DOHH2 (cell line): Measurements from ENCODE around the gene GPC5.

Source experiments
- H3F3A ChIP-seq: fragments of 200-600 bp; sonication (generic), shearing (Covaris generic); 2 replicates; pipeline ENCODE4 v1.6.0; 2016; ENCODE audit warnings: antibody characterized with exemption, mild to moderate bottlenecking; ENCODE audit not compliant: control insufficient read depth, insufficient read depth
- H3K27ac ChIP-seq: fragments of 200-600 bp; sonication (generic); 2 replicates; pipeline ENCODE4 v1.5.1; 2014; ENCODE audit warnings: low read depth, mild to moderate bottlenecking, low read length, moderate library complexity
- H3K27me3 ChIP-seq: fragments of 200-600 bp; sonication (generic); 2 replicates; pipeline ENCODE4 v1.6.1; 2014; ENCODE audit warnings: mild to moderate bottlenecking, low read length, mixed read lengths; ENCODE audit not compliant: control insufficient read depth
- H3K36me3 ChIP-seq: fragments of 200-600 bp; sonication (generic); 2 replicates; pipeline ENCODE4 v1.6.1; 2014; ENCODE audit warnings: mild to moderate bottlenecking, low read length, moderate library complexity, mixed read lengths; ENCODE audit not compliant: control insufficient read depth
- H3K4me1 ChIP-seq: fragments of 200-600 bp; sonication (generic); 2 replicates; pipeline ENCODE4 v1.6.1; 2014; ENCODE audit warnings: mild to moderate bottlenecking, low read length, mixed read lengths; ENCODE audit not compliant: control insufficient read depth
- H3K4me2 ChIP-seq: fragments of 200-600 bp; sonication (generic); 2 replicates; pipeline ENCODE4 v1.6.0; 2014; ENCODE audit warnings: mild to moderate bottlenecking, low read length, moderate library complexity
- H3K4me3 ChIP-seq: fragments of 200-600 bp; sonication (generic); 2 replicates; pipeline ENCODE4 v1.5.1; 2014; ENCODE audit warnings: mild to moderate bottlenecking, low read length, mixed read lengths
- H3K79me2 ChIP-seq: fragments of 200-600 bp; sonication (generic); 2 replicates; pipeline ENCODE4 v1.6.1; 2014; ENCODE audit warnings: mild to moderate bottlenecking, low read length, mixed read lengths; ENCODE audit not compliant: control insufficient read depth
- H3K9me2 ChIP-seq: fragments of 200-600 bp; sonication (generic); replicated peaks from 2 replicates; pipeline ENCODE4 v1.6.1; 2014; ENCODE audit warnings: mild to moderate bottlenecking, low read length, mixed read lengths; ENCODE audit not compliant: control insufficient read depth
- H3K9me3 ChIP-seq: fragments of 200-600 bp; sonication (generic); 2 replicates; pipeline ENCODE4 v1.6.1; 2014; ENCODE audit warnings: antibody characterized with exemption, low read length, mixed read lengths; ENCODE audit not compliant: control insufficient read depth, insufficient read depth
- H4K20me1 ChIP-seq: fragments of 200-600 bp; sonication (generic); 2 replicates; pipeline ENCODE4 v1.6.0; 2014; ENCODE audit warnings: low read depth, mild to moderate bottlenecking, antibody characterized with exemption, low read length, moderate library complexity; ENCODE audit not compliant: control insufficient read depth, insufficient read depth
- EZH2phosphoT487 ChIP-seq: fragments of 200-600 bp; sonication (generic); IDR thresholded peaks from 2 replicates; pipeline ENCODE4 v1.6.1; 2017; ENCODE audit warnings: borderline replicate concordance, mild to moderate bottlenecking, antibody characterized with exemption, low read length, moderate library complexity, mixed read lengths
- TF ChIP-seq, protein P1 (sequence below): fragments of 200-600 bp; sonication (generic); IDR thresholded peaks from one replicate; pipeline ENCODE4 v1.5.1; 2014; ENCODE audit warnings: antibody characterized with exemption, mild to moderate bottlenecking, low read depth, low read length; ENCODE audit not compliant: poor library complexity, severe bottlenecking

The GPC5 gene

DNA sequence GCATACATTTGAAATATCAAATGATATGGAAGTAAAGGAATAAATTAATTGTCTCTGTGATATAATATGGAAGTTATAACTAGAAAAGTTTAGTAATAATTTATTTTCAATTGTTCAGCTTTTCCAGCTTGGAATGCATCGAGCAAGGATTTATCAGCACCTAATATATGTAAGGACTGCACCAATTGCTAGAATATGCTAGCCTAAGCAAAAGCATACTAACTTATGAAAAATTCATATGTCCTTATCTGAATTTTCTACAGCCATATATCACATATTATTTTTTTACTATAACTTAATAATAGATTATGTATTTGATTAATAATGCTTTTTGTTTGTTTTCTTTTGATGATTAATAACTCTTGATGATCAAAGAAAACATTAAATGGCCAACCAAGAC is 979.0 kb downstream of the GPC5 start:
- Histone ChIP-seq H3F3A (no peaks in the 10 kb centered on the region), H3K79me2 (no peaks in the 10 kb centered on the region), H3K4me2 (no peak overlapping the region), H3K4me1 (no peaks in the 10 kb centered on the region), H3K9me3 (no peaks in the 10 kb centered on the region; the same call in 1 of the 2 replicates), H3K27me3 (no peaks in the 10 kb centered on the region), H4K20me1 (no peaks in the 10 kb centered on the region), H3K4me3 (no peak overlapping the region), H3K9me2 (no peaks in the 10 kb centered on the region), H3K36me3 (no peaks in the 10 kb centered on the region), H3K27ac (no peak overlapping the region)
- TF ChIP-seq, protein P1, sequence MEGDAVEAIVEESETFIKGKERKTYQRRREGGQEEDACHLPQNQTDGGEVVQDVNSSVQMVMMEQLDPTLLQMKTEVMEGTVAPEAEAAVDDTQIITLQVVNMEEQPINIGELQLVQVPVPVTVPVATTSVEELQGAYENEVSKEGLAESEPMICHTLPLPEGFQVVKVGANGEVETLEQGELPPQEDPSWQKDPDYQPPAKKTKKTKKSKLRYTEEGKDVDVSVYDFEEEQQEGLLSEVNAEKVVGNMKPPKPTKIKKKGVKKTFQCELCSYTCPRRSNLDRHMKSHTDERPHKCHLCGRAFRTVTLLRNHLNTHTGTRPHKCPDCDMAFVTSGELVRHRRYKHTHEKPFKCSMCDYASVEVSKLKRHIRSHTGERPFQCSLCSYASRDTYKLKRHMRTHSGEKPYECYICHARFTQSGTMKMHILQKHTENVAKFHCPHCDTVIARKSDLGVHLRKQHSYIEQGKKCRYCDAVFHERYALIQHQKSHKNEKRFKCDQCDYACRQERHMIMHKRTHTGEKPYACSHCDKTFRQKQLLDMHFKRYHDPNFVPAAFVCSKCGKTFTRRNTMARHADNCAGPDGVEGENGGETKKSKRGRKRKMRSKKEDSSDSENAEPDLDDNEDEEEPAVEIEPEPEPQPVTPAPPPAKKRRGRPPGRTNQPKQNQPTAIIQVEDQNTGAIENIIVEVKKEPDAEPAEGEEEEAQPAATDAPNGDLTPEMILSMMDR, result no peak
- TF ChIP-seq EZH2phosphoT487, result no peak

DNA sequence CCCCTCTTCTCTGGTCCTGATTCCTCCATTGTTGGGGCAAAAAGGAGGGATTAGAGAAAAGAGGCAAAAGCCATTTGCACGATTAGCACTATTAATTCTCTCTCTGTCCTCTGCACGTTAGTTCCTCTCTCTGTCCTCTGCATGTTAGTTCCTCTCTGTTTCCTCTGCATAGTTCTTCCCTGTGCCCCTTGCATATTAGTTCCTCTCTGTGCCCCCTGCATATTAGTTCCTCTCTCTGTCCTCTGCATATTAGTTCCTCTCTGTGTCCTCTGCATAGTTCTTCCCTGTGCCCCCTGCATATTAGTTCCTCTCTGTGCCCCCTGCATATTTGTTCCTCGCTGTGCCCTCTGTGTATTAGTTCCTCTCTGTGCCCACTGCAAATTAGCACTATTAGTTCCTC is 981.0 kb downstream of the GPC5 start:
- Histone ChIP-seq H3K27ac (no peak overlapping the region), H4K20me1 (no peaks in the 10 kb centered on the region), H3K36me3 (no peaks in the 10 kb centered on the region), H3K9me2 (no peaks in the 10 kb centered on the region), H3K27me3 (no peaks in the 10 kb centered on the region), H3K4me3 (no peak overlapping the region), H3K4me2 (no peak overlapping the region), H3F3A (no peaks in the 10 kb centered on the region), H3K4me1 (no peaks in the 10 kb centered on the region), H3K9me3 (no peaks in the 10 kb centered on the region; the same call in 1 of the 2 replicates), H3K79me2 (no peaks in the 10 kb centered on the region)
- TF ChIP-seq, protein P1, result no peak
- TF ChIP-seq EZH2phosphoT487, result no peak

DNA sequence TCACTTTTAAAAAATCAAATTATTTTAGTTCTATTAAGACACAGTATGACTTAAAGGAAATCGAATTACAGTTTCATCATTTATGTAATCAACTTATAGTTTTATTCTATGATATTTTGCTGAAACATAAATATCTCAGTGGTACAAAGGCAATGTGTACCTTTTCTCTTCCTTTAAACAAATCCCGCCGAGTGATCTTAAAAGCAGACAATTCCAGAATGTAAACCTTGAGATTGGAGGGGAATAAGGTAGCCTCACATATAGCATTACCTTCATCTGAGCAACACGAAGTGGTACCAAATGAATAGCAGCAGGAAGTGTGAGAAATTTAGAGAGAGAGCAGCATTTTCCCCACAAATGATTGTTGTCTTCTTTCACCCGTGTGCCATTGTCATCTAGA is 986.0 kb downstream of the GPC5 start:
- H3K27ac ChIP-seq, result no peak overlapping the region
- H3K4me1 ChIP-seq, result no peaks in the 10 kb centered on the region
- no peak overlapping the region for H3K4me2 ChIP-seq
- H3K9me3 ChIP-seq, result no peaks in the 10 kb centered on the region; the same call in 1 of the 2 replicates
- H3K4me3 ChIP-seq, result no peak overlapping the region
- no peaks in the 10 kb centered on the region for H3K36me3 ChIP-seq
- no peaks in the 10 kb centered on the region for H4K20me1 ChIP-seq
- TF ChIP-seq EZH2phosphoT487, result no peak
- TF ChIP-seq, protein P1, result no peak
- no peaks in the 10 kb centered on the region for H3K27me3 ChIP-seq
- no peaks in the 10 kb centered on the region for H3K9me2 ChIP-seq
- H3F3A ChIP-seq, result no peaks in the 10 kb centered on the region
- H3K79me2 ChIP-seq, result no peaks in the 10 kb centered on the region

DNA sequence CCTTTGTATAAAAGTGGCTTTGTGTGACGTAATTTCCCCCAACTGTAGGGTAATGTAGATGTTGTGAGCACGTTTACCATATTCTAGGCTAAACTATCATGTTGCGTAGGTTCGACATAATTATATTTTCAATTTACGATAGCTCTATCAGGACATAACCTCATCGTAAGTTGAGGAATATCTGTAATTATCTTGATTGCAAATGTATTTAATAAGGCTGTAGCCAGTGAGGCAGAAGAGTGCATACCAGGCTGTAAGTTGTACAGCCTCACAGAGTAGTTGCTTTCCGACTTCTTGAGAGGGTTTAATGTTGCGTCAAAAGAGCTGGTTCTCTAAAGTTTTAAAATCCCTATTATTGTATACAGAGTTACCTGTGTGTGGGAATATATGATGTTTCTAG is 988.8 kb downstream of the GPC5 start:
- TF ChIP-seq EZH2phosphoT487, result no peak
- TF ChIP-seq, protein P1, result no peak
- Histone ChIP-seq H3K4me3 (no peak overlapping the region), H3K27ac (no peak overlapping the region), H3K4me1 (no peaks in the 10 kb centered on the region), H3K36me3 (no peaks in the 10 kb centered on the region), H3K79me2 (no peaks in the 10 kb centered on the region), H4K20me1 (no peaks in the 10 kb centered on the region), H3F3A (no peaks in the 10 kb centered on the region), H3K4me2 (no peak overlapping the region), H3K9me3 (no peaks in the 10 kb centered on the region), H3K9me2 (no peaks in the 10 kb centered on the region), H3K27me3 (no peaks in the 10 kb centered on the region)
